Vagina (tissue), 2 donors: Measurements from ENCODE around the gene CSRNP3.

ENCODE experiments used
- CTCF ChIP-seq, 3 experiments: fragments of 450-650 bp in 2 of 3; fragments of 200-600 bp in 1 of 3; sonication (generic) in 1 of 3; IDR thresholded peaks; one replicate each; pipeline ENCODE4 v1.5.1; 2017 to 2019; ENCODE audit warnings: antibody characterized with exemption in 3 of 3, mild to moderate bottlenecking in 2 of 3, moderate library complexity in 2 of 3
- POLR2A ChIP-seq, 2 donors: fragments of 450-650 bp; IDR thresholded peaks; one replicate each; pipeline ENCODE4 v1.6.1; 2017; ENCODE audit warnings: antibody characterized with exemption in 2 of 2, mild to moderate bottlenecking in 2 of 2, moderate library complexity in 2 of 2
- POLR2AphosphoS5 ChIP-seq, 2 donors: sonication (generic); formaldehyde crosslinking; IDR thresholded peaks; one replicate each; pipeline ENCODE4 v1.9.0; 2017; ENCODE audit warnings: antibody characterized with exemption in 2 of 2, mild to moderate bottlenecking in 2 of 2, low read depth in 1 of 2; ENCODE audit not compliant: insufficient read depth in 1 of 2

- TF ChIP-seq CTCF (IDR thresholded peaks at IDR 0.05), result no peak
- TF ChIP-seq POLR2AphosphoS5 (IDR thresholded peaks at IDR 0.05; ENCODE audit: insufficient read depth in 1 of 2, low read depth in 1 of 2), result no peak
- TF ChIP-seq POLR2A (IDR thresholded peaks at IDR 0.05), result no peak
These were observed 222.1 kb downstream of the CSRNP3 start for GRCh38 chr2:165691615-165692014.
